NOMO-1 treated with dmso at 0.1 percent for 144 hours (cell line): ENCODE data around the gene TFIP11.
A peak's percentile ranks its signal among the peaks of the same experiment; 100 is the strongest.

Experiments
- DNase-seq: peaks from one replicate; lab custom pipeline; 2025; ENCODE audit not compliant: unreplicated experiment; lab: John Stamatoyannopoulos, UW

TFIP11 gene

DNA sequence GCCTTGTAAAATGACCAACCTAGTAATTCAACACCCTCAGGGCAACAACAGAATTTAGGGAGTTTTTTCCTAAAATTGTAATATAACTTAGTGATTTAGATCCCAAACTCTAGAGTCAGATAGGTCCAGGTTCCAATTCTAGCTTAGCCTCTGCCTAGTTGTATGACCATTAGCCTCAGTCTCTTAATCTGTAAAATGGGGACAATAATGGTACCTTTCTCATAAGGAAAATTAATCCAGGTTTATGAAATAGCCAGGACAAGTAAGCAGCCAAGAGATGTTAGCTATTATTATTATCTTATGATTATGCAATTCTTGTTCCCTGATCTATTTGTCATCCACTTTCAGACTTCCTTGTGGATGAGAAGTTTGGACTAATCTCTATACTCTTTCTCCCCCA, 4.1 kb downstream of the TFIP11 start:
- no peak for DNase-seq

GRCh38 chr22:26503758-26504157, 8.5 kb downstream of the TFIP11 start:
- DNase-seq, result no peak

DNA sequence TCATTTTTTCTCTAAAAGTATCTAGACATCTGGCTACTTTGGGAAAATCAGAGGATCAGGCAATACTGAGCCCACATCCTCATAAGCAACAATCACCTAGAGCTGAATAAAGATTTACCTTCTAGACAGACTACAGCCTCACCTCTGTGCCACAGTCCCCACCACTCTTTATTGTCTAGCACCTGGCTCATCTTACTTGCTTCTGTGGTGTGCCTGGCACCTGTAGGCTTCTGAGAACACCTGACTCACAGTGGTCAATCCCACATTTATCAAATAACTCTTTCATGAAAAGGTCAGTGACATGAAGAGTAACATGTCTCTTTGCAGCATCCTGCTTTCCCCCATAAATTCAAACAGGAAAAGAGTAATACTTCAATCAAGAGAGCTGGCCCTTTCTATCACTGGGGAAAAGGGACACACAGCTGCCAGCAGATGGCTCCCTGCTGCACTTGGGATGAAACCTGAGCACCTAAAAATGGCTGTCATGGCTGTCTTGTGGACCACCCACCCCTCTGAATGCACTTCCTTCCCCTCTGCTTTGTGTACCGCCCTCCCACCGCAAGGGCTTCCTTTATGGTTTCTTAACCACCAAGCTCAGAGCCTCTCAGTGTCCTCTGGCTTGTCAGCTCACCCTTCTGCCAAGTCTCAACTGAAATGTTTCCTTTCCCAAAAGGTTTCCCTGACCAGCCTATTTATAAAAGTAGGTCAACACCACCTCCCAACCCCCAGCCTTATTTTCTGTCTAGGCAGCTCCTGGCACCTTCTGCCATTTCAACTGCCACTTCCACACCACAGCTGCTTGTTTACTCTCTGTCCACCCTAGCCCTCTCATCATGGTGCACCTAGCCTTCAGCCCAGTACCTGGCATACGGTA, 9.3 kb downstream of the TFIP11 start:
- peak; percentile 80 for DNase-seq

- no peak for DNase-seq
These were observed 10.3 kb downstream of the TFIP11 start for GRCh38 chr22:26501996-26502395.

DNA sequence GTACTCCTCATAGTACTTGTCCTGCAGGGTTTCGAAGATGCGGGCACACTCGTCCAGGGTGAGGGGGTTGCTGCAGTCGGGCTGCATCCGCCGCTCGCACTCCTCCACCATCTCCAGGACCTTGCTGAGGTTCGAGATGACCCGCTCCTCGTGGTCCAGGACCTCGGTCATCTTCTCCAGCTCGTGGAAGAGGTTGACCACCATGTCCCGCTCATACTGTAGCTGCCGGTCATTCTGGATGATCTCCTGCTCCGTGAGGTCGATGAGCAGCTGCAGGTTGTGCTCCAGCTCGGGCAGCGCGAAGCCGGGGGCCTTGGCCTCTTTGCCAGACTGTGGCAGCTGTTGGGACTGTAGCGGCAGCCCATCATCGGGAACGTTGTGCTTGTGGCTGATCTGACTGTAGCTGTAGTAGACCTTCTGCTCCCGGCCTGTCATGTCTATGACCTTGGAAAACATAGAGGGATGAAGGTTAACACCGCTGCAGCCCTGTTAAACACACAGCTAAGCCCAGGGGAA, 13.0 kb downstream of the TFIP11 start:
- DNase-seq, result no peak

- DNase-seq, result no peak
These were observed 15.8 kb downstream of the TFIP11 start for GRCh38 chr22:26496456-26496855.

DNA sequence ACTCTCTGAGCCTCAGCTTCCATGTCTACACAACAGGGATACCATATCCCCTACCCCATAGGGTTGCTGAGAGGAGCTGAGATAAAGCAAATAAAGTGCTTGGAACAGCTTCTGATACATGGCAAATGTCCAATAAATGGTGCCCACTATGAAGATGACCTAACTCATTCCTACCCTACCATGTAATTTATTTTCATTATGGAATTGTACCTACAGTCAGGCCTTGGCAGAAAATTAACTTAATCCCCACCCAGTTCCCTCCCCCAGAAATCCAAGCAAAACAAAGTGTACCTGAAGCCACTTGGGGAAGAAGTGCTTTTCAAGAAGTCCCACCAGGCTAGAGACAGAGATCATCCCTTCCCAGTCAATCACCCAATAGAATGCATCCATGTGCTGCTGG, 17.8 kb downstream of the TFIP11 start:
- DNase-seq, result no peak

DNA sequence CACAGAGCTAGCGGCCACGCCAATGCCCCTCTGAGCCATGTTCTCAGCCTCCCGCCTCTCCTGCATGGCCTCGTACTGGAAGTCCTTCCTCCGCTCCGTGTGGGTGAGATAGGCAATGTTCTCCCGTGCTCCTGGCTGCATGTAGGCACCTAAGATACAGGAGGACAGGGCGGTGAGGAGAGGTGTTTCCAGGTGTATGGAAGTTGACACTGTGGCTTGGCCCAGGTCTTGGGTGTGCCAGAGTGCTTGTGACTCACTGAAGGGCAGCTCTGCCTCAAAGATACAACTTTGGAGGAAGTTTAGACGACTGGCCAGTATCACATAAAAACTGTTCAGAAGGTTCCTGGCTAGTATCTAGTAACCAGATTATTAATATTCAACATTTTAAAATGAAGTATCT, 20.1 kb downstream of the TFIP11 start:
- DNase-seq, result no peak

- DNase-seq, result no peak
These were observed 22.7 kb downstream of the TFIP11 start for GRCh38 chr22:26489447-26490036.

- DNase-seq, result no peak
These were observed 24.3 kb downstream of the TFIP11 start for GRCh38 chr22:26487996-26488395.

- no peak for DNase-seq
These were observed 25.9 kb downstream of the TFIP11 start for GRCh38 chr22:26486394-26486793.

GRCh38 chr22:26485806-26486390, 26.4 kb downstream of the TFIP11 start:
- DNase-seq, result no peak

DNA sequence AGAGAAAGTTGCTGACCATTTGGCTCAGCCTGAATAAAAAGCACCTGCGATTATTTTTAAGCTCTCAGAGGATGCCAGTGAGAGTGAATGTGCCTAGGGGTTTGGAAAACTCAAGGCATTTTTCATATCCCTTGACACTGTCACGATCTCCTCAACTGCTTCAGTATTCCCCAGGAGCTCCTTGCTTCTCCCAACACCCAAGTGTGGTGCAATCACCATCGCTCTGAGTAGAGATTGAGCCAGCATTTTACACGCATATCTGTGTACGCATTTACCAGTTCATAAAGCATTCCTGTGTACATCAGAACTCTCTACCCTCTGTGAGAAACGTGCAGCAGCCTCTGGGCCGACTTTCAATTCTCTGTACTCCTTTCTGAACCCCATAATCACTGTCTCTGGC, 27.3 kb downstream of the TFIP11 start:
- no peak for DNase-seq

DNA sequence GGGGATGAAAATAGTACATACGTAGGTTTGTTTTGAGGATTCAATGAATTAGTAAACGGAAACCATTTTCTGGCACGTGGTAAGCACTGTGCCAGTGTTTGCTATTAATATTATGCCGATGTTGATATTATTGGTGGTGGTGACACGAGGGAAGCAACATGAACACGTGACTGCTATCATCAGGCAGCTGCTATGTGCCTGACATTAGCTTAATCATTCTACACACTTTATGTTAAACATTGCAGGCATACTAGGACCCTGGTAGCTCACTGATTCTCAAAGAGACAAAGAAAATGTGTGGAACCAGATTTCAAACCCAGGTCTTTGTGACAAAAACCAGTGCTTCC, 27.9 kb downstream of the TFIP11 start:
- DNase-seq, result no peak

- peak; percentile 71 for DNase-seq
These were observed 28.6 kb downstream of the TFIP11 start, which contains the start of the genes HPS4 and SRRD for GRCh38 chr22:26483439-26484359. Gene HPS4, minus strand, starts transcription at chr22:26483783. Its CDS starts 2,021 bp downstream, at chr22:26481762. Gene SRRD, plus strand, starts transcription at chr22:26483877. Its CDS starts 14 bp downstream, at chr22:26483891.

GRCh38 chr22:26483043-26483438, 29.2 kb downstream of the TFIP11 start:
- DNase-seq, result no peak

DNA sequence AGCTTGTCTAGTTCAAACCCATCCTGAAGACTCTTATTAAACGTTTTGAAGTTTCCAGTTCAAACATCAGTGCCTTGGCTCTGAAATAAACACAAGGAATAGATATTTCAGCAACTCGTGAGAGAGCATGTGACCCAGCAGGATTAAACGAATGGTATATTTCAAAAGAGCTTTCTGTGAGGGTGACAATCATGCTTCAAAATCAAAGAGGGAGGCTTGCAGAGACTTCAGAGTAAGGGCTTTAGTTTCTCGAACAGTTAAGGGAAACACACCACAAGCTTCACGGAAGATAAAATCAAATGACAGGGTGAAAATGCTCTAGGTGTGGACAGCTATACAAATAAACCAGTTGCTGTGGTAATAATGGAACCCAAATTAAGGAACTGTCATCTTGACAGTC, 30.1 kb downstream of the TFIP11 start:
- no peak for DNase-seq

DNA sequence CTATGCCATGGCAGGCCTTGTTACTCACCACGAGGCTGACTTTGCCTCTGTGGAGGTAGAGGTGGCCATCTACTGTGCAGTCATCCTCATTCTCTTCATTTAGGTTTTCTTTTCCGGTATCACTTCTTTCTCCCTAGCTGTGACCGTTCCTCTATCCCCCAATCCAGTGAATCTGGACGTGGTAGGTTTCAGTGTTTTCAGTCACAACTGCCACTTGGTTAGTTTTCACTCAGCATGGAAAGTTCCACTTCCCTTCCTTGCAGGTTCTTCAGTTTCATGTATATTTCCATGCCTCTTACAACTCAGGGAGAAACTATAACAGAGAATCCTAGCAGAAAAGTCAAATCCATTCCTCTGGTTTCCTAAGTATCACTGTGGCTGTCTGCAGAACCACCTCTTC, 30.6 kb downstream of the TFIP11 start:
- no peak for DNase-seq

DNA sequence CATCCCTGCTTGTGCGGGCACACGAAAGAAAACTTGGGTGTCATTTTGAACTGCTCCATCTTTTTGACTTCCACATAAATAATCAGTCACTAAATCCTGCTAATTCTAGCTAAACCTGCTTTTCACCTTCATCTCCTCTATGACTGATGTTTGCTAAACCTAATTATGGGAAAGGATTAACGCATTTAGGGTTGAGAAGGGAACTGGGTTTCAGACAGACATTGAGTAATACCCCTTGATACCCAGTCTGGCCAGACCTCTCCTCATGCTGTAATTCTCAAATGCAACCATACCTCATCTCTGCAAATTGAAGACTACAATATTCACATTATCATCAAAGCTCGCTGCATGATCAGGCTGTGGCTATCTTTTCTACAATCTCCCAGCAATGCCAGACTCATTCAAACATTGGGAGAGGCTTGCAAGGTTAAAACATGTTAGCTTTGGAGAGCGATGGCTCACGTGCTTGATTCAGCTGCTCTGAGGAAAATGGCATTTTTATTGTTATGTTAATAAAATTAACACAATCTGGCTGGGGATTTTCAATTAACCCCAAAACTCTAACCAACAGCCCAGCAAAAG, 31.1 kb downstream of the TFIP11 start:
- no peak for DNase-seq

DNA sequence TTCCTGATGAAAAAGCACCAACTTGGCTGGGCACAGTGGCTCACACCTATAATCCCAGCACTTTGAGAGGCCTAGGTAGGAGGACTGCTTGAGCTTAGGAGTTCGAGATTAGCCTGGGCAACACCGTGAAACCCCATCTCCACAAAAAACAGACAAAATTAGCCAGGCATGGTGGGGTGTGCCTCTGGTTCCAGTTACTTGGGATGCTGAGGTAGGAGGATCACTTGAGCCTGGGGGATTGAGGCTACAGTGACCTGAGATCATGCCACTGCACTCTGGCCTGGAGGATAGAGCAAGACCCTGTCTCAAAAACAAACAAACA, 31.7 kb downstream of the TFIP11 start:
- DNase-seq, result no peak
